Testis (tissue), 3 donors: ENCODE measurements around the gene EGFR. TPM values are rescaled to one million over a fixed set of nuclear protein-coding genes. Genes with fewer than 3 reads are reported as not detected.

ENCODE experiments used
- DNase-seq: peaks from one replicate; pipeline ENCODE4 v3.0.0-alpha.2; 2019
- H3K27ac ChIP-seq, 2 donors: fragments of 200-600 bp; sonication (generic); one replicate each; pipeline ENCODE4 v1.5.1; 2019
- H3K27me3 ChIP-seq: fragments of 200-600 bp; sonication (generic); one replicate; pipeline ENCODE4 v1.5.1; 2019
- H3K36me3 ChIP-seq: fragments of 200-600 bp; sonication (generic); one replicate; pipeline ENCODE4 v1.5.1; 2017; ENCODE audit warnings: low read depth; ENCODE audit errors: missing control alignments
- H3K4me1 ChIP-seq: fragments of 200-600 bp; sonication (generic); one replicate; pipeline ENCODE4 v1.5.1; 2019
- H3K4me3 ChIP-seq, 2 donors: fragments of 200-600 bp; sonication (generic); one replicate each; pipeline ENCODE4 v1.5.1; 2017 to 2019
- H3K9me3 ChIP-seq: fragments of 200-600 bp; sonication (generic); one replicate; pipeline ENCODE4 v1.5.1; 2017
- POLR2A ChIP-seq: fragments of 450-650 bp; IDR thresholded peaks from one replicate; pipeline ENCODE4 v1.6.1; 2017; ENCODE audit warnings: antibody characterized with exemption, mild to moderate bottlenecking, moderate library complexity
- WGBS, 2 donors: methylation state at CpG; one replicate each; pipeline ENCODE4 v1.1.5; 2018; 5-methylcytosine and 5-hydroxymethylcytosine counted together
- intact Hi-C: fragments of 100-400 bp; cut with DNase I; formaldehyde crosslinking; loops from one replicate; pipeline ENCODE4 v1.15.1; 2023; ENCODE audit warnings: low total_unique reads
- polyA plus RNA-seq: library from polyadenylated mRNA; stranded (reverse); fragments of 350-450 nt; fragmentation: Illumina TruSeq; extraction: RNeasy Lipid Tissue Mini Kit (QIAGEN cat#74804); gene quantifications from one replicate; pipeline ENCODE4 v1.2.3, GENCODE V29; 2014; ENCODE audit warnings: low read depth, low replicate concordance; ENCODE audit not compliant: insufficient read depth
- total RNA-seq, 2 donors: library from RNA; depleted of rRNA; stranded (reverse); fragments of >200 nt; gene quantifications; one replicate each; pipeline ENCODE4 v1.2.3, GENCODE V29; 2016
- TF ChIP-seq, protein P1 (sequence below), 3 experiments: fragments of 450-650 bp in 2 of 3; fragments of 200-600 bp in 1 of 3; sonication (generic) in 1 of 3; IDR thresholded peaks; one replicate each; pipeline ENCODE4 v1.5.1; 2016 to 2019; ENCODE audit warnings: antibody characterized with exemption in 3 of 3, mild to moderate bottlenecking in 2 of 3, moderate library complexity in 1 of 3

The EGFR gene
- total and polyA plus RNA-seq, 3 donors from 2014 or later, result 11.0 to 45.0 (median 18.2) TPM

DNA sequence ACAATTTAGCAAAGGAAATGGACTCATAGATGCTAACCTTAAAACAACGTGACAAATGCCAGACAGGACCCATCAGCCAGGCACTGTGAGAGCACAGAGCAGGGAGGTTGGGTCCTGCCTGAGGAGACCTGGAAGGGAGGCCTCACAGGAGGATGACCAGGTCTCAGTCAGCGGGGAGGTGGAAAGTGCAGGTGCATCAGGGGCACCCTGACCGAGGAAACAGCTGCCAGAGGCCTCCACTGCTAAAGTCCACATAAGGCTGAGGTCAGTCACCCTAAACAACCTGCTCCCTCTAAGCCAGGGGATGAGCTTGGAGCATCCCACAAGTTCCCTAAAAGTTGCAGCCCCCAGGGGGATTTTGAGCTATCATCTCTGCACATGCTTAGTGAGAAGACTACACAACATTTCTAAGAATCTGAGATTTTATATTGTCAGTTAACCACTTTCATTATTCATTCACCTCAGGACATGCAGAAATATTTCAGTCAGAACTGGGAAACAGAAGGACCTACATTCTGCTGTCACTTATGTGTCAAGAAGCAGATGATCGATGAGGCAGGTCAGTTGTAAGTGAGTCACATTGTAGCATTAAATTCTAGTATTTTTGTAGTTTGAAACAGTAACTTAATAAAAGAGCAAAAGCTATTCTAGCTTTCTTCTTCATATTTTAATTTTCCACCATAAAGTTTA lies 188.8 kb downstream of the EGFR start:
- Histone ChIP-seq H3K4me3 (no peak overlapping the region), H3K27ac (no peak overlapping the region), H3K36me3 (no peaks in the 10 kb centered on the region), H3K27me3 (no peaks in the 10 kb centered on the region), H3K4me1 (no peaks in the 10 kb centered on the region), H3K9me3 (no peaks in the 10 kb centered on the region)
- TF ChIP-seq, protein P1, sequence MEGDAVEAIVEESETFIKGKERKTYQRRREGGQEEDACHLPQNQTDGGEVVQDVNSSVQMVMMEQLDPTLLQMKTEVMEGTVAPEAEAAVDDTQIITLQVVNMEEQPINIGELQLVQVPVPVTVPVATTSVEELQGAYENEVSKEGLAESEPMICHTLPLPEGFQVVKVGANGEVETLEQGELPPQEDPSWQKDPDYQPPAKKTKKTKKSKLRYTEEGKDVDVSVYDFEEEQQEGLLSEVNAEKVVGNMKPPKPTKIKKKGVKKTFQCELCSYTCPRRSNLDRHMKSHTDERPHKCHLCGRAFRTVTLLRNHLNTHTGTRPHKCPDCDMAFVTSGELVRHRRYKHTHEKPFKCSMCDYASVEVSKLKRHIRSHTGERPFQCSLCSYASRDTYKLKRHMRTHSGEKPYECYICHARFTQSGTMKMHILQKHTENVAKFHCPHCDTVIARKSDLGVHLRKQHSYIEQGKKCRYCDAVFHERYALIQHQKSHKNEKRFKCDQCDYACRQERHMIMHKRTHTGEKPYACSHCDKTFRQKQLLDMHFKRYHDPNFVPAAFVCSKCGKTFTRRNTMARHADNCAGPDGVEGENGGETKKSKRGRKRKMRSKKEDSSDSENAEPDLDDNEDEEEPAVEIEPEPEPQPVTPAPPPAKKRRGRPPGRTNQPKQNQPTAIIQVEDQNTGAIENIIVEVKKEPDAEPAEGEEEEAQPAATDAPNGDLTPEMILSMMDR (IDR thresholded peaks at IDR 0.05), result no peak
- WGBS, 2 donors, result 79 to 87% methylated on average over 4 of the region's 4 CpGs
- intact Hi-C loops, result no loop called here
- no peak for DNase-seq

DNA sequence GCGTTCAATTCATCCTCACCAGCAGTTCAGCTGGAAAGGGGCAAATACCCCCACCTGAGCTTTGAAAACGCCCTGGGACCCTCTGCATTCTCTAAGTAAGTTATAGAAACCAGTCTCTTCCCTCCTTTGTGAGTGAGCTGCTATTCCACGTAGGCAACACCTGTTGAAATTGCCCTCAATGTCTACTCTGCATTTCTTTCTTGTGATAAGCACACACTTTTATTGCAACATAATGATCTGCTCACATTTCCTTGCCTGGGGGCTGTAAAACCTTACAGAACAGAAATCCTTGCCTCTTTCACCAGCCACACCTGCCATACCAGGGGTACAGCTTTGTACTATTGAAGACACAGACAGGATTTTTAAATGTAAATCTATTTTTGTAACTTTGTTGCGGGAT lies 190.5 kb downstream of the EGFR start:
- intact Hi-C loops, result no loop called here
- DNase-seq, result no peak
- Histone ChIP-seq H3K36me3 (no peaks in the 10 kb centered on the region), H3K27me3 (no peaks in the 10 kb centered on the region), H3K4me1 (no peaks in the 10 kb centered on the region), H3K27ac (no peak overlapping the region), H3K4me3 (no peak overlapping the region), H3K9me3 (no peaks in the 10 kb centered on the region)
- TF ChIP-seq POLR2A, result no peak
- TF ChIP-seq, protein P1 (IDR thresholded peaks at IDR 0.05), result no peak
- 79 to 84% methylated on average over 4 of the region's 4 CpGs for WGBS, 2 donors

DNA sequence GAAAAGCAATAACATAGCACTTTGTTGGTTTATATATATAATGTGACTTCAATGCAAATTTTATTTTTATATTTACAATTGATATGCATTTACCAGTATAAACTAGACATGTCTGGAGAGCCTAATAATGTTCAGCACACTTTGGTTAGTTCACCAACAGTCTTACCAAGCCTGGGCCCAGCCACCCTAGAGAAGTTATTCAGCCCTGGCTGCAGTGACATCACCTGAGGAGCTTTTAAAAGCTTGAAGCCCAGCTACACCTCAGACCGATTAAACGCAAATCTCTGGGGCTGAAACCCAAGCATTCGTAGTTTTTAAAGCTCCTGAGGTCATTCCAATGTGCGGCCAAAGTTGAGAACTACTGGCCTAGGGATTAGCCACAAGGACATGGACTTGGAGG lies 191.4 kb downstream of the EGFR start:
- DNase-seq, result no peak
- WGBS, 2 donors, result 94 to 95% methylated on average over 4 of the region's 4 CpGs
- Histone ChIP-seq H3K27me3 (no peaks in the 10 kb centered on the region), H3K27ac (no peak overlapping the region), H3K36me3 (no peaks in the 10 kb centered on the region), H3K4me1 (no peaks in the 10 kb centered on the region), H3K4me3 (no peak overlapping the region), H3K9me3 (no peaks in the 10 kb centered on the region)
- intact Hi-C loops, result no loop called here
- no peak for TF ChIP-seq POLR2A
- TF ChIP-seq, protein P1 (IDR thresholded peaks at IDR 0.05), result no peak

DNA sequence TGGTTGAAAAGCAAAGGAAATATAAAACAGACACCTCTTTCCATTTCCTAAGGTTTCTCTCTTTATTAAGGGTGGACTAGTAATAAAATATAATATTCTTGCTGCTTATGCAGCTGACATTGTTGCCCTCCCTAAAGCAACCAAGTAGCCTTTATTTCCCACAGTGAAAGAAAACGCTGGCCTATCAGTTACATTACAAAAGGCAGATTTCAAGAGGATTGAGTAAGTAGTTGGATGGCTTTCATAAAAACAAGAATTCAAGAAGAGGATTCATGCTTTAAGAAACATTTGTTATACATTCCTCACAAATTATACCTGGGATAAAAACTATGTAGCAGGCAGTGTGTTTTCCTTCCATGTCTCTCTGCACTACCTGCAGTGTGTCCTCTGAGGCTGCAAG lies 191.9 kb downstream of the EGFR start:
- H3K9me3 ChIP-seq, result no peaks in the 10 kb centered on the region
- DNase-seq, result no peak
- TF ChIP-seq, protein P1 (IDR thresholded peaks at IDR 0.05), result no peak
- no peak for TF ChIP-seq POLR2A
- no peaks in the 10 kb centered on the region for H3K27me3 ChIP-seq
- WGBS, 2 donors, result 42 to 66% methylated on average over 1 of the region's 1 CpG
- H3K4me3 ChIP-seq, result no peak overlapping the region
- H3K27ac ChIP-seq, result no peak overlapping the region
- H3K4me1 ChIP-seq, result no peaks in the 10 kb centered on the region
- intact Hi-C loops, result no loop called here
- no peaks in the 10 kb centered on the region for H3K36me3 ChIP-seq

DNA sequence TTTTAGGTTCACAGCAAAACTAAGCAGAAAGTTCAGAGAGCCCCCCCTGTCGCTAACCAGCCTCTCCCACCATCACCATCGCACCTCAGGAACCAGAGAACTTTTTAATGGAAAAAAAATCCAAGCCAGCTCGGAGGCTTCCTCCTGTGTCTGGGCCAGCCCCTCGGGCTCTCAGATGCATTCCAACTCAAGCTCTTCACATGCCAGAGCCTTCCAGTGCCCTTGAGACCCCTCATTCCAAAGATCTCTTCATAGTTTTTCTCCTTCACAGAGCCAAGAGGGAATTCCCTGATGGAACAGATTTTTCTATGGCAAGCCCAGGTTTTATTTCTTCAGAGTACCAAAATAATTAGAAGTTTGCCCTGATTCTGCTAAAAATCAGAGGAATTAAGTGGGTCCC lies 192.9 kb downstream of the EGFR start:
- no peak for TF ChIP-seq POLR2A
- TF ChIP-seq, protein P1 (IDR thresholded peaks at IDR 0.05), result no peak
- H3K4me1 ChIP-seq, result no peaks in the 10 kb centered on the region
- intact Hi-C loops, result no loop called here
- H3K27me3 ChIP-seq, result no peaks in the 10 kb centered on the region
- H3K4me3 ChIP-seq, result no peak overlapping the region
- no peaks in the 10 kb centered on the region for H3K9me3 ChIP-seq
- 48 to 50% methylated on average over 4 of the region's 4 CpGs for WGBS, 2 donors
- DNase-seq, result no peak
- H3K36me3 ChIP-seq, result no peaks in the 10 kb centered on the region
- no peak overlapping the region for H3K27ac ChIP-seq
